ENCODE data around the gene ASB5.

GRCh38 chr4:176307666-176307930 lies 38.6 kb upstream of the ASB5 start:
- no peak for TF ChIP-seq USF1 (CRISPR knock-in tag; IDR thresholded peaks at IDR 0.05)
- TF ChIP-seq ZNF217 (CRISPR knock-in tag; IDR thresholded peaks at IDR 0.05), result no peak
- no peak for TF ChIP-seq PBX2 (CRISPR knock-in tag; IDR thresholded peaks at IDR 0.05; ENCODE audit: low read depth)
- no peak for TF ChIP-seq PBX2 (tag; conservative IDR thresholded peaks at IDR 0.05; ENCODE audit: low read depth)
- no peak for TF ChIP-seq ZFX (CRISPR knock-in tag; IDR thresholded peaks at IDR 0.05)
- no peak for TF ChIP-seq TAF1 (IDR thresholded peaks at IDR 0.05; ENCODE audit: control insufficient read depth, extremely low read depth, insufficient read depth, low read length, severe bottlenecking)
- TF ChIP-seq HCFC1 (IDR thresholded peaks at IDR 0.05; ENCODE audit: low read depth, low read length), result no peak
- TF ChIP-seq CEBPZ (IDR thresholded peaks at IDR 0.05; ENCODE audit: borderline replicate concordance, low read depth, low read length), result no peak
- TF ChIP-seq OTX1 (CRISPR knock-in tag; IDR thresholded peaks at IDR 0.05), result no peak
- no peak for TF ChIP-seq TRIM24 (IDR thresholded peaks at IDR 0.05)
- no peak for TF ChIP-seq CTCF (IDR thresholded peaks at IDR 0.05 in 2 of 3, conservative IDR thresholded peaks at IDR 0.05 in 1 of 3; ENCODE audit: insufficient read depth in 2 of 3, low read depth in 1 of 3, low read length in 3 of 3)
- no peak for TF ChIP-seq U2AF1 (optimal IDR thresholded peaks at IDR 0.05; ENCODE audit: low read depth, low read length)
- no peak for TF ChIP-seq PATZ1 (CRISPR knock-in tag; IDR thresholded peaks at IDR 0.05; ENCODE audit: borderline replicate concordance)
- no peak for TF ChIP-seq FOS (IDR thresholded peaks at IDR 0.05; ENCODE audit: extremely low read depth, insufficient read length)
- TF ChIP-seq RFX7 (CRISPR knock-in tag; IDR thresholded peaks at IDR 0.05), result no peak
